ENCODE data around the gene SORCS3.

DNA sequence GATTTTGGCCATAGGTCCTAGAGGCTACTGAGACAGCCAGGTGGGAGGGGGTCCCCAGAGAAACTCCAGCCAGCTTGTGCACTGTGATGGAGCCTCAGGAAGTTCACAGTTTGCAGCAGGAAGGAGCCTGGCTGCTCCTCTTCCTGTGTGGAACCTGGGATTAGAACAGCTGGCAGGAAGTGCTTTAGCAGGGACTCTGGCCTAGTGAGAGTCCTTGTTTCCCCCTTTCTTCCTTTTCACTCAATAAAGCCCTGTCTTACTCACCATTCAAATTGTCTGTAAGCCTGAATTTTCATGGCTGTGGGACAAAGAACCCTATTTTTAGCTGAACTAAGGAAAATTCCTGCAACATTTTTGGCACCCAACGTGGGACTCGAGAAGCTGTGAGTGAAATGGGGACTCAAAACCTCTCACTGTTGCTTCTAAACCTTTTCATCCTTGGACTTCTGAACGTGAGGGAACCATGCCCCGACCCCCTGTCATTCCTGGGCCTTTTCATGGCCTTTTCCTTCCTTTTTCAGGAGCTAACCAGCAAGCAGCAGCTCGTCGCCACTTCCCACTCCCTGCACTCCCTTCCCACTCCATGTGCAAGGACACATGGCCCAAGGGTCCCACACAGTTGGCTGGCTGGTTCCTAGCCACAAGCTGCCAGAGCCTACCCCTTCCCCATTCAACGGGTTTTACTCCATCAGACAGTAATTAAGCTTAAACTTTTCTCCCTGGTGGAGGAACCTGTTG, 32.8 kb upstream of the SORCS3 start:
- no peak for TF ChIP-seq EZH2 (IDR thresholded peaks at IDR 0.05; ENCODE audit: insufficient read depth, poor library complexity, severe bottlenecking)
- no peak for TF ChIP-seq EZH2phosphoT487 (IDR thresholded peaks at IDR 0.05; ENCODE audit: insufficient read depth, low read depth)
